ENCODE results near the gene ABCC10.
"Not testable (repeated sequence)": the region's sequence is repeated elsewhere in the genome, so short reads cannot be mapped to it uniquely, and the experiment has no call there.

DNA sequence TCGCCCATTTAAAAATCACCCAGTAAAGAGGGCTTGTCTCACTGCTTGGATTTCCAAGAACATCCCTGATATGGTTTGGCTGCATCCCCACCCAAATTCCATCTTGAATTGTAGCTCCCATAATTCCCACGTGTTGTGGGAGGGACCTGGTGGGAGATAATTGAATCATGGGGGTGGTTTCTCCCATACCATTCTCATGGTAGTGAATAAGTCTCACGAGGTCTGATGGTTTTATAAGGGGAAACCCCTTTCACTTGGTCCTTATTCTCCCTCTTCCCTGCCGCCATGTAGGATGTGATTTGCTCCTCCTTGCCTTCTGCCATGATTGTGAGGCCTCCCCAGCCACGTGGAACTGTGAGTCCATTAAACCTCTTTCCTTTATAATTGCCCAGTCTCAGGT, 39.9 kb downstream of the ABCC10 start:
- not testable (repeated sequence) for TF ChIP-seq POLR2A (IDR thresholded peaks at IDR 0.05; ENCODE audit: low read length); GATA1 (IDR thresholded peaks at IDR 0.05; ENCODE audit: low read depth, low read length)

All from erythroblast (primary cell).